HepG2 (cell line): Measurements from ENCODE around the gene ABHD1. TPM values are rescaled to one million over a fixed set of nuclear protein-coding genes. Genes with fewer than 3 reads are reported as not detected.

ENCODE experiments used
- DR1 ChIP-seq: sonication (generic); formaldehyde crosslinking; IDR thresholded peaks from 2 replicates; pipeline ENCODE4 v1.8.0; 2021; ENCODE audit warnings: mild to moderate bottlenecking, missing genetic modification reagents, inconsistent platforms
- GABPA ChIP-seq, 2 experiments: IDR thresholded peaks; 2 replicates each; pipeline ENCODE4 v1.6.1; 2011 to 2016; ENCODE audit warnings: low read depth in 2 of 2, low read length in 1 of 2, missing biosample characterization in 1 of 2, missing genetic modification characterization in 1 of 2
- GZF1 ChIP-seq: sonication (generic); formaldehyde crosslinking; IDR thresholded peaks from 2 replicates; pipeline ENCODE4 v1.5.1; 2020; ENCODE audit warnings: mild to moderate bottlenecking, missing genetic modification reagents
- HES4 ChIP-seq: sonication (generic); formaldehyde crosslinking; IDR thresholded peaks from 2 replicates; pipeline ENCODE4 v1.9.0; 2021; ENCODE audit warnings: mild to moderate bottlenecking, missing genetic modification reagents, borderline replicate concordance
- KDM4B ChIP-seq: sonication (generic); formaldehyde crosslinking; IDR thresholded peaks from 2 replicates; pipeline ENCODE4 v1.4.0; 2020; ENCODE audit warnings: missing genetic modification reagents
- KLF15 ChIP-seq: sonication (generic); formaldehyde crosslinking; IDR thresholded peaks from 2 replicates; pipeline ENCODE4 v1.8.1; 2023; ENCODE audit warnings: borderline replicate concordance, mild to moderate bottlenecking, inconsistent platforms, missing genetic modification reagents, mixed read lengths
- MEIS2 ChIP-seq: sonication (generic); formaldehyde crosslinking; IDR thresholded peaks from 2 replicates; pipeline ENCODE4 v1.9.0; 2021; ENCODE audit warnings: mild to moderate bottlenecking, missing genetic modification reagents
- NFYC ChIP-seq: IDR thresholded peaks from 2 replicates; pipeline ENCODE4 v1.6.1; 2016; ENCODE audit warnings: missing genetic modification reagents, missing compliant biosample characterization
- POLR2G ChIP-seq: fragments of 200-400 bp; formaldehyde crosslinking; IDR thresholded peaks from 2 replicates; pipeline ENCODE4 v1.6.1; 2018; ENCODE audit warnings: mild to moderate bottlenecking, low read depth, low read length, moderate library complexity
- RFX3 ChIP-seq: IDR thresholded peaks from 2 replicates; pipeline ENCODE4 v1.6.1; 2016; ENCODE audit warnings: missing biosample characterization, missing genetic modification reagents
- ZNF160 ChIP-seq: sonication (generic); formaldehyde crosslinking; IDR thresholded peaks from 2 replicates; pipeline ENCODE4 v1.8.0; 2022; ENCODE audit warnings: mild to moderate bottlenecking, inconsistent platforms, missing genetic modification reagents
- ZNF552 ChIP-seq: sonication (generic); formaldehyde crosslinking; IDR thresholded peaks from 2 replicates; pipeline ENCODE4 v1.9.0; 2022; ENCODE audit warnings: missing genetic modification reagents, mild to moderate bottlenecking, borderline replicate concordance
- ZNF83 ChIP-seq: sonication (generic); formaldehyde crosslinking; IDR thresholded peaks from 2 replicates; pipeline ENCODE4 v1.4.0; 2020; ENCODE audit warnings: missing genetic modification reagents, mild to moderate bottlenecking, borderline replicate concordance
- ZZZ3 ChIP-seq: sonication (generic); formaldehyde crosslinking; IDR thresholded peaks from 2 replicates; pipeline ENCODE4 v1.4.0; 2020; ENCODE audit warnings: missing genetic modification reagents, mild to moderate bottlenecking, borderline replicate concordance
- polyA plus RNA-seq, 8 experiments: library from polyadenylated mRNA; depleted of rRNA in 3 of 8; stranded (reverse) in 7 of 8; unstranded in 1 of 8; fragments of >200 nt; fragmentation: Illumina TruSeq in 4 of 8; extraction: Trizol in 4 of 8; gene quantifications; 2 replicates each; pipeline versions ENCODE4 v1.2.1 to v1.2.3, GENCODE V29; 2011 to 2016; ENCODE audit warnings: low read depth in 4 of 8, missing spikeins in 1 of 8, mixed read lengths in 1 of 8; ENCODE audit not compliant: insufficient read depth in 1 of 8
- total RNA-seq, 5 experiments: library from RNA; depleted of rRNA; stranded (reverse); fragments of >200 nt; fragmentation: Illumina TruSeq; extraction: Trizol; gene quantifications; 2 replicates each; pipeline ENCODE4 v1.2.3, GENCODE V29; 2016; ENCODE audit warnings: low read depth in 1 of 5
- TF ChIP-seq, protein P1 (sequence below): sonication (generic); formaldehyde crosslinking; IDR thresholded peaks from 2 replicates; pipeline ENCODE4 v1.5.0; 2020; ENCODE audit warnings: mild to moderate bottlenecking, missing genetic modification reagents, borderline replicate concordance
- TF ChIP-seq, protein P2 (sequence below): sonication (generic); formaldehyde crosslinking; conservative IDR thresholded peaks from 2 replicates; pipeline ENCODE4 v1.8.0; 2022; ENCODE audit warnings: missing genetic modification reagents
- TF ChIP-seq, protein P3 (sequence below): sonication (generic); formaldehyde crosslinking; IDR thresholded peaks from 2 replicates; pipeline ENCODE4 v1.9.0; 2021; ENCODE audit warnings: missing genetic modification reagents, borderline replicate concordance

ABHD1 gene
- total and polyA plus RNA-seq, 2 of the 13 experiments (the other 11 are each of a cell fraction or from before 2014, with no cell fraction given) = 0.04 to 0.81 TPM

DNA sequence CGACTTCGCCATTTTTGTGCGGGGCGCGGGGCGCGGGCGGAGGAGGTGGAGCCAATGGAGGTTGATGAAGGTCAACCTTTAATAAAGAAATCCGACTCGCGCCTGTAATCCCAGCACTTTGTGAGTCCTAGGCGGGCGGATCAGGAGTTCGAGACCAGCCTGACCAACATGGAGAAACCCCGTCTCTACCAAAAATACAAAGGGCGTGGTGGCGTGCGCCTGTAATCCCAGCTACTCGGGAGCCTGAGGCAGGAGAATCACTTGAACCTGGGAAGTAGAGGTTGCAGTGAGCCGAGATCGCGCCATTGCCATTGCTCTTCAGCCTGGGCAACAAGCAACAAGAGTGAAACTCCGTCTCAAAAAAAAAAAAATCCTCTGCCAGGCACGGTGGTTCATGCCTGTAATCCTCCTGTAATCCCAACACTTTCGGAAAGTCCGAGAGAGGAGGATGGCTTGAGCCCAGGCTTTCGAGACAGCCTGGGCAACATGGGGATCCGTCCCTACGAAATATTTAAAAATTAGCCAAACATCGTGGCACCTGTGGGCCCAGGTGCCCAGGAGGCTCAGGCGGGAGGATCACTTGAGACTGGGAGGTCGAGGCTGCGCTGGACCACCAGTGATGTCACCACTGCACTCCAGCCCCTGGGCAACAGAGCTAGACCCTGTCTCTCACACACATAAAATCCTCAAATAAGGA is 11.3 kb downstream of the ABHD1 start (continued):
- TF ChIP-seq, protein P1, sequence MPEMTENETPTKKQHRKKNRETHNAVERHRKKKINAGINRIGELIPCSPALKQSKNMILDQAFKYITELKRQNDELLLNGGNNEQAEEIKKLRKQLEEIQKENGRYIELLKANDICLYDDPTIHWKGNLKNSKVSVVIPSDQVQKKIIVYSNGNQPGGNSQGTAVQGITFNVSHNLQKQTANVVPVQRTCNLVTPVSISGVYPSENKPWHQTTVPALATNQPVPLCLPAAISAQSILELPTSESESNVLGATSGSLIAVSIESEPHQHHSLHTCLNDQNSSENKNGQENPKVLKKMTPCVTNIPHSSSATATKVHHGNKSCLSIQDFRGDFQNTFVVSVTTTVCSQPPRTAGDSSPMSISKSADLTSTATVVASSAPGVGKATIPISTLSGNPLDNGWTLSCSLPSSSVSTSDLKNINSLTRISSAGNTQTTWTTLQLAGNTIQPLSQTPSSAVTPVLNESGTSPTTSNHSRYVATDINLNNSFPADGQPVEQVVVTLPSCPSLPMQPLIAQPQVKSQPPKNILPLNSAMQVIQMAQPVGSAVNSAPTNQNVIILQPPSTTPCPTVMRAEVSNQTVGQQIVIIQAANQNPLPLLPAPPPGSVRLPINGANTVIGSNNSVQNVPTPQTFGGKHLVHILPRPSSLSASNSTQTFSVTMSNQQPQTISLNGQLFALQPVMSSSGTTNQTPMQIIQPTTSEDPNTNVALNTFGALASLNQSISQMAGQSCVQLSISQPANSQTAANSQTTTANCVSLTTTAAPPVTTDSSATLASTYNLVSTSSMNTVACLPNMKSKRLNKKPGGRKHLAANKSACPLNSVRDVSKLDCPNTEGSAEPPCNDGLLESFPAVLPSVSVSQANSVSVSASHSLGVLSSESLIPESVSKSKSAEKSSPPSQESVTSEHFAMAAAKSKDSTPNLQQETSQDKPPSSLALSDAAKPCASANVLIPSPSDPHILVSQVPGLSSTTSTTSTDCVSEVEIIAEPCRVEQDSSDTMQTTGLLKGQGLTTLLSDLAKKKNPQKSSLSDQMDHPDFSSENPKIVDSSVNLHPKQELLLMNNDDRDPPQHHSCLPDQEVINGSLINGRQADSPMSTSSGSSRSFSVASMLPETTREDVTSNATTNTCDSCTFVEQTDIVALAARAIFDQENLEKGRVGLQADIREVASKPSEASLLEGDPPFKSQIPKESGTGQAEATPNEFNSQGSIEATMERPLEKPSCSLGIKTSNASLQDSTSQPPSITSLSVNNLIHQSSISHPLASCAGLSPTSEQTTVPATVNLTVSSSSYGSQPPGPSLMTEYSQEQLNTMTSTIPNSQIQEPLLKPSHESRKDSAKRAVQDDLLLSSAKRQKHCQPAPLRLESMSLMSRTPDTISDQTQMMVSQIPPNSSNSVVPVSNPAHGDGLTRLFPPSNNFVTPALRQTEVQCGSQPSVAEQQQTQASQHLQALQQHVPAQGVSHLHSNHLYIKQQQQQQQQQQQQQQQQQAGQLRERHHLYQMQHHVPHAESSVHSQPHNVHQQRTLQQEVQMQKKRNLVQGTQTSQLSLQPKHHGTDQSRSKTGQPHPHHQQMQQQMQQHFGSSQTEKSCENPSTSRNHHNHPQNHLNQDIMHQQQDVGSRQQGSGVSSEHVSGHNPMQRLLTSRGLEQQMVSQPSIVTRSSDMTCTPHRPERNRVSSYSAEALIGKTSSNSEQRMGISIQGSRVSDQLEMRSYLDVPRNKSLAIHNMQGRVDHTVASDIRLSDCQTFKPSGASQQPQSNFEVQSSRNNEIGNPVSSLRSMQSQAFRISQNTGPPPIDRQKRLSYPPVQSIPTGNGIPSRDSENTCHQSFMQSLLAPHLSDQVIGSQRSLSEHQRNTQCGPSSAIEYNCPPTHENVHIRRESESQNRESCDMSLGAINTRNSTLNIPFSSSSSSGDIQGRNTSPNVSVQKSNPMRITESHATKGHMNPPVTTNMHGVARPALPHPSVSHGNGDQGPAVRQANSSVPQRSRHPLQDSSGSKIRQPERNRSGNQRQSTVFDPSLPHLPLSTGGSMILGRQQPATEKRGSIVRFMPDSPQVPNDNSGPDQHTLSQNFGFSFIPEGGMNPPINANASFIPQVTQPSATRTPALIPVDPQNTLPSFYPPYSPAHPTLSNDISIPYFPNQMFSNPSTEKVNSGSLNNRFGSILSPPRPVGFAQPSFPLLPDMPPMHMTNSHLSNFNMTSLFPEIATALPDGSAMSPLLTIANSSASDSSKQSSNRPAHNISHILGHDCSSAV (CRISPR knock-in tag) = no peak
- no peak for TF ChIP-seq KDM4B (CRISPR knock-in tag)
- TF ChIP-seq ZZZ3 (CRISPR knock-in tag) = 0 out of 2 replicates have a peak, but pooled peaks have one; percentile 53
- no peak for TF ChIP-seq DR1 (CRISPR knock-in tag)
- TF ChIP-seq KLF15 = no peak
- TF ChIP-seq HES4 (CRISPR knock-in tag) = 0 out of 2 replicates have a peak, but pooled peaks have one; percentile 70
- no peak for TF ChIP-seq NFYC (CRISPR knock-in tag)
- no peak for TF ChIP-seq GZF1 (CRISPR knock-in tag)
- TF ChIP-seq, protein P2, sequence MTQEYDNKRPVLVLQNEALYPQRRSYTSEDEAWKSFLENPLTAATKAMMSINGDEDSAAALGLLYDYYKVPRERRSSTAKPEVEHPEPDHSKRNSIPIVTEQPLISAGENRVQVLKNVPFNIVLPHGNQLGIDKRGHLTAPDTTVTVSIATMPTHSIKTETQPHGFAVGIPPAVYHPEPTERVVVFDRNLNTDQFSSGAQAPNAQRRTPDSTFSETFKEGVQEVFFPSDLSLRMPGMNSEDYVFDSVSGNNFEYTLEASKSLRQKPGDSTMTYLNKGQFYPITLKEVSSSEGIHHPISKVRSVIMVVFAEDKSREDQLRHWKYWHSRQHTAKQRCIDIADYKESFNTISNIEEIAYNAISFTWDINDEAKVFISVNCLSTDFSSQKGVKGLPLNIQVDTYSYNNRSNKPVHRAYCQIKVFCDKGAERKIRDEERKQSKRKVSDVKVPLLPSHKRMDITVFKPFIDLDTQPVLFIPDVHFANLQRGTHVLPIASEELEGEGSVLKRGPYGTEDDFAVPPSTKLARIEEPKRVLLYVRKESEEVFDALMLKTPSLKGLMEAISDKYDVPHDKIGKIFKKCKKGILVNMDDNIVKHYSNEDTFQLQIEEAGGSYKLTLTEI = no peak
- TF ChIP-seq ZNF83 (CRISPR knock-in tag) = no peak
- TF ChIP-seq MEIS2 = no peak; the same call in 1 of the 2 replicates
- TF ChIP-seq, protein P3, sequence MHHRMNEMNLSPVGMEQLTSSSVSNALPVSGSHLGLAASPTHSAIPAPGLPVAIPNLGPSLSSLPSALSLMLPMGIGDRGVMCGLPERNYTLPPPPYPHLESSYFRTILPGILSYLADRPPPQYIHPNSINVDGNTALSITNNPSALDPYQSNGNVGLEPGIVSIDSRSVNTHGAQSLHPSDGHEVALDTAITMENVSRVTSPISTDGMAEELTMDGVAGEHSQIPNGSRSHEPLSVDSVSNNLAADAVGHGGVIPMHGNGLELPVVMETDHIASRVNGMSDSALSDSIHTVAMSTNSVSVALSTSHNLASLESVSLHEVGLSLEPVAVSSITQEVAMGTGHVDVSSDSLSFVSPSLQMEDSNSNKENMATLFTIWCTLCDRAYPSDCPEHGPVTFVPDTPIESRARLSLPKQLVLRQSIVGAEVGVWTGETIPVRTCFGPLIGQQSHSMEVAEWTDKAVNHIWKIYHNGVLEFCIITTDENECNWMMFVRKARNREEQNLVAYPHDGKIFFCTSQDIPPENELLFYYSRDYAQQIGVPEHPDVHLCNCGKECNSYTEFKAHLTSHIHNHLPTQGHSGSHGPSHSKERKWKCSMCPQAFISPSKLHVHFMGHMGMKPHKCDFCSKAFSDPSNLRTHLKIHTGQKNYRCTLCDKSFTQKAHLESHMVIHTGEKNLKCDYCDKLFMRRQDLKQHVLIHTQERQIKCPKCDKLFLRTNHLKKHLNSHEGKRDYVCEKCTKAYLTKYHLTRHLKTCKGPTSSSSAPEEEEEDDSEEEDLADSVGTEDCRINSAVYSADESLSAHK (CRISPR knock-in tag) = no peak
- no peak for TF ChIP-seq ZNF160 (CRISPR knock-in tag)
- TF ChIP-seq RFX3 (CRISPR knock-in tag) = no peak
- no peak for TF ChIP-seq GABPA (IDR thresholded peaks at IDR 0.05; ENCODE audit: low read depth, low read length)
- TF ChIP-seq GABPA (CRISPR knock-in tag; IDR thresholded peaks at IDR 0.05; ENCODE audit: low read depth) = 0 out of 2 replicates have a peak, but pooled peaks have one; percentile 22
- no peak for TF ChIP-seq ZNF552 (CRISPR knock-in tag)
- no peak for TF ChIP-seq POLR2G
